Measurements from ENCODE around the gene YOD1.
"Not testable (repeated sequence)": the region's sequence is repeated elsewhere in the genome, so short reads cannot be mapped to it uniquely, and the experiment has no call there.

The YOD1 gene

DNA sequence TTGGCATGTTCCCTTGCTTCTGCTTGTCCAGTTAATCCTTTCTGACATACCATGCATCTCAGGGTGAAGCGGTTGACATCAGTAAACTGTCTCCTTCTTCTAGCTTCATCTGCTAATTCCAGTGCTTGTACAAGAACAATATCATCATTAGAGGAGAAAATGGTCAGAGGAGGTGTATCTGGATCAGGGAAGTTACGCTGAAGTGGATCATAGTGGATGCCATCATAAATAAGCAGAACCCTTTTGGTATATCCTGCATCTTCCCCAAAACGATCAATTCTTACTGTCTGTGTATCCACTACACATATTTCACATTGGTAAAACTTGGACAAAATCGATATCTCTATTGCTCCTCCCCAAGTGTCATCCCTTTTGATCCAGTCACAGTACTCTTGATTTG is 2.0 kb downstream of the YOD1 start:
- no peak for DNase-seq (ENCODE audit: low spot score)

GRCh38 chr1:207048041-207048440 is 3.0 kb downstream of the YOD1 start:
- DNase-seq (ENCODE audit: low spot score) = no peak

GRCh38 chr1:207047505-207047904 is 3.5 kb downstream of the YOD1 start:
- DNase-seq (ENCODE audit: low spot score) = no peak

GRCh38 chr1:207045453-207045852 is 5.6 kb downstream of the YOD1 start:
- no peak for DNase-seq (ENCODE audit: low spot score)

GRCh38 chr1:207041397-207041796 is 9.6 kb downstream of the YOD1 start:
- DNase-seq (ENCODE audit: low spot score) = not testable (repeated sequence)

- no peak for DNase-seq (ENCODE audit: low spot score)
These were observed 10.9 kb downstream of the YOD1 start for GRCh38 chr1:207040181-207040533.

DNA sequence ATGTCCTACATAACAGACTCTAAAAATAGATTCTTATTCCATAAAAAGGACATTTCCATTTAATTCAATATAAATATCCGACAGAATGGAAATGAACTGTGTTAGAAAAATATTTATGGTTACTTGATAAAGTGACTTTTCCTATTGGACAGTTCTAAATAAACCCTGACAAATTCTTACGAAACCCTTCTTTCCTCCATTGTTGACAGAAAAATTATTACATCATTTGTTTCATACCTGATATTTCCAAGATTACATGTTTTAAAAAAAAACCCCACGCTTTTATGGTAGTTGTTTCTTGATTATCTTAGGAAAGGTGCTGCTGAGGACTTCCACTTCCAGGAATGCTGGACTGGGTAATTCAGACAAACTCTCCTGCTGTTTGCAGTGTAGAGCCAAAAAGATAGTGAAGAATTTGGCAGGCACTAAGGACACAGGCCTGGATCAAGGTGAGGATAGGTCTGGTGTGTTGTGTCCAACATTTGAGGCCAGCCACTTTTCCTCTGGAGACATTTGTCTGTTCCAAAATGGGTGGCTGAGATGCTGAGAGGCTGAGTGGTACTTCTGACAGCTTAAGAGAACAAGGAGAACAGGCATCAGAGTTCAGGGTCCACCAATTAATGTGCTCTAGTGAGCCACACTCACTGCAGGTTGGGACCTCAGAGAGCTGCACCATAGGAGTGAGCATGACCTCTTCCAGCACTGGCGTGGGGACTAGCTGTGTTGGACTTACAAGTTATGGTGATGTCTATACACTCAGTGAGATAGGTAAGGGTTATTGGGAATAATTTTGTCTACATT is 11.4 kb downstream of the YOD1 start:
- no peak for DNase-seq (ENCODE audit: low spot score)

DNA sequence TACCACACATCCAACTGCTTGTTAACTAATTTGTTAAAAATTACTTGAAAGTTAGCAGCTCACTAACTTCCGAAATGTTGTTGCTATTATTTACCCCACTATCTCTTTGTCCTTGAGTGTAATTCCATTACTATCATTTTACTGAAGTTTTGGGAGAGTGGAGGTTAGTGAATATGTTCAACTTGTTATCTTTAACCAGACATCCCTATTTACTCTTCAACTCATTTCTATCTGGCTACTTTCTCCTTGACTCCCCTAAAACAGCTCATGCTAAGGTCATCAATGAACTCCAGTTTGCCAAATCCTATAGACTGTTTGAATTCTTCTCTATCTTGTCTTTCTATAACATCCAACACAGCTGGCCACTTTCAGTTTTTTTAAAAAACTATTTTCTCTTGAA is 14.1 kb downstream of the YOD1 start:
- DNase-seq (ENCODE audit: low spot score) = no peak

DNA sequence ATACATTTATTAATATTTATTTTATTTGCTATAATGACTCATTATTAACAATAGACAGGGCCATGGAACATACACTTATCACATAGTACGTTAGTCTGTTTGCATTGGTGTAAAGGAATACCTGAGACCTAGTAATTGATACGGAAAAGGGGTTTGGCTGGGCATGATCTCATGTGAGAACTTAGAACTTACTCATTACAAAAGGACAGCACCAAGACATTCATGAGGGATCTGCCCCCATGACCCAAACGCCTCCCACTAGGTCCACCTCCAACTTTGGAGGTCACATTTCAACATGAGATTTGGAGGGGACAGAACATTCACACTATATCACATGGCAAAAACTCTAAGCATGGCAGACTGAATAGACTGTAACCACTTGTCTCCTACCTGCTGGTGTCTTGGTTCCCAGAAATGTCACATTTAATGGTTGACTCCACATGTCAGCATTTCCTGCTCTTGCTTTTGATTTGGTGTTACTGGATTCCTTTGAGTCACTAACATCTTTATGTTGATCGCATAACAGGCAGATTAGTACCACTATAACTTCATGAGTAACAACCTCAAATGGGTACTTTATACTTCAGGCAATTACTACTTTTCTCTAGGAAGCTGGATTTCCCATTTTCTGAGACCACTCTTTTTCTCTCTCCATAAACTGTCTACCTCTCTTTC is 15.0 kb downstream of the YOD1 start:
- no peak for DNase-seq (ENCODE audit: low spot score)

DNA sequence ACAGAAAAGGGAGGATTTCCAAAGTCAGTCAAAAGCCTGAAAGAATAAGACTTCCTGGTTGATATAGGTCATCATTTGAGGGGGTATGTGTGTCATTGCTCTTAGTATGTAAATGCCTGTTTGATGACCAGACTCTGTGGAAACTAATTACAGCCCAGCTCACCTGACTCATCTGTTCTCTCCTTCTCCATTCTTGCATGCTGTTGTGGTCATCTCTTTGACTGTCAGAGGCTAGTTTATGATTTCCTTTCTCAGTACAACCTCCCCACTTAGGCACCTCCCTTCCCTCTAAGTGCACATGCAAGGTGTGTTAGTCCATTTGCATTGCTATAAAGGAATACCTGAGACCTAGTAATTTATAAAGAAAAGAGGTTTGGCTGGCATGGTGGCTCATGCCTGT is 16.0 kb downstream of the YOD1 start:
- no peak for DNase-seq (ENCODE audit: low spot score)

- DNase-seq (ENCODE audit: low spot score) = no peak
These were observed 16.8 kb downstream of the YOD1 start for GRCh38 chr1:207034208-207034607.

DNA sequence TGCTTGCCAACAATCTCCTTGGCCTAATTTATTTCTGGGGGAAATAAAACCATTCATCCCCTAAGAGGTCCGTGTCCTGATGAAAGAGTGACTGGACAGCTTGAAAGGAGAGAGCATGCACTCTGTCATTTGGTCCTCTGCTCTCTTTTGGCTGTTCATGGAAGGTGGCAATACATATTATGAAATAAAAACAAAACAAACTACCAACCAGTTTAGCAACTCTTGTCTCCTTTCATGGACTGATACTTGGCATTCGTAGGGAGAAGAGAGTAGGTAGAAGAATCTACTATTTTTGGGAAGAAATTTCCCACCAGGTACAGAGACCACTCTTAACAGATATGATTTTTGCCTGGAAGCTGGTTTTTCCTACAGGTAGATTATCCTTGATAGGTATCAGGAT is 17.7 kb downstream of the YOD1 start:
- DNase-seq (ENCODE audit: low spot score) = no peak

GRCh38 chr1:207032528-207033017 is 18.4 kb downstream of the YOD1 start, which contains the start of gene C1orf116:
Gene C1orf116 (minus strand): TSS chr1:207032756. CDS start chr1:207027598, 5,158 bp downstream.
- peak; percentile 60 for DNase-seq (ENCODE audit: low spot score)

DNA sequence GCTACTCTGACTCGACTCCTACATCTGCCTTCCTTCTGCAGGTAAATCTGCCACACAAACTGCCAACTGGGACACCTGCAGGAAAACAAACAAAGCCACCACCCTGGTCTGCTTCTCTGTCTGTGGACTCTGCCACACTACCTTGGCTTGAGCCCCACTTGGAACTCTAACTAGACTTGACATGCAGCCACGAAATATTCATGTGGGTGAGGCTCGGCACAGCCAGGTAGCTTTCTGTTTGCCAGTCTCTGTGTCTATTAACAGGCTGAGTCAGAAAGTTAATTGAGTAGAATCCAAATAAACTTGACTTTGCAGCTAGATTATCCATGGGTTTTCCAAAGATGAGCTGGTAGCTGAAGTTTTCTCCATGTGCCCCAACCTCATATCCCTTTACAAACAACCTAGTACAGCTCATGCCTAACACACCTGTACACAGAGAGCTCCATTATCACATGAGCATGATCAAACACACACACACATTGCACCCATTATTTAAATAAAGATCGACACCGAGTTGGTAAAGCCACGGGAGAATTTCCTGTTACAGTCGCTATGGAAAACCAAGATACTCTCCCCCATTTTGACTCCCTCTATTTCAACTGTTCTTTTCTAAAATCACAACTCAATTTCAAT is 19.3 kb downstream of the YOD1 start:
- no peak for DNase-seq (ENCODE audit: low spot score)

DNA sequence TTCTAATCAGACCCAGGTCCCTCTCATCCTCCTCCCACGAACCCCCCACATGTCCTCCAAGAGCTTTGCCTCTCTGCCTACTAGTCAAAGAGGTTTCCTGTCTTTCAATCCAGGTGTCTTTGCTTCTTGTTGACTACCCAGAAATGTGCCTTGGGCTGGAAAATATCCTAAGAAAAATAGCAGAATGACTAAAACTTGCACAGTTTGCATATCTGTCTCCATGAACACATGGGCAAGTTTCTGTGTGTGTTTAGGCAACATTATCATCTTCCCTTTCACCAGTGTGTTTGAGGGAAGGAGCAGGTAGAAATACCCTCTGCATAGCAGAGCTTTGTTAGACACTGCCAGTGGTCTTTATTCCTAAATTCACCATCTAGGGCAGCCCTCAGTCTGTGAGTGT is 20.0 kb downstream of the YOD1 start:
- no peak for DNase-seq (ENCODE audit: low spot score)

DNA sequence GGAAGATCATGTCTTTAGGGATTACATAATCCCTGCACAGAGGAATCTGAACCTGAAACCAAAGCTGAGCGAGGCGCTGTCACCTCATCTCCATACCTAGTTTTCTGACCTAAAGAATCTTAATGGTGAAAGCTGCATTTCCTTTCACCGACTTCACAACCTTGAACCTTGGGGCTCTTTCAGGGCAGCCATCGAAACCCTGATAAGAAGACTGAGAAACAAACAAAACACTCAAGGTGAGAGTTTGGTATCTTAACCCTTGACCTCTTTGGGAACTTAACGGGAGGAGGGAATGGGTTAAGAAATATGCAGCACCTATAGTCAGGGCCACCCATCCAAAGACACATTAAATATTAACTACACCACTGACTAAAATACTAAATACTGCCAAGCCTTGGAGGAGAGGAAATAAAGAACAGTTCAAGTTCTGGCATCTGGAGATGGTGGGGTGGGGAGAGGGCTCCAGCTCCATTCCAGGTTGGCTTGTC is 20.4 kb downstream of the YOD1 start:
- DNase-seq (ENCODE audit: low spot score) = no peak

DNA sequence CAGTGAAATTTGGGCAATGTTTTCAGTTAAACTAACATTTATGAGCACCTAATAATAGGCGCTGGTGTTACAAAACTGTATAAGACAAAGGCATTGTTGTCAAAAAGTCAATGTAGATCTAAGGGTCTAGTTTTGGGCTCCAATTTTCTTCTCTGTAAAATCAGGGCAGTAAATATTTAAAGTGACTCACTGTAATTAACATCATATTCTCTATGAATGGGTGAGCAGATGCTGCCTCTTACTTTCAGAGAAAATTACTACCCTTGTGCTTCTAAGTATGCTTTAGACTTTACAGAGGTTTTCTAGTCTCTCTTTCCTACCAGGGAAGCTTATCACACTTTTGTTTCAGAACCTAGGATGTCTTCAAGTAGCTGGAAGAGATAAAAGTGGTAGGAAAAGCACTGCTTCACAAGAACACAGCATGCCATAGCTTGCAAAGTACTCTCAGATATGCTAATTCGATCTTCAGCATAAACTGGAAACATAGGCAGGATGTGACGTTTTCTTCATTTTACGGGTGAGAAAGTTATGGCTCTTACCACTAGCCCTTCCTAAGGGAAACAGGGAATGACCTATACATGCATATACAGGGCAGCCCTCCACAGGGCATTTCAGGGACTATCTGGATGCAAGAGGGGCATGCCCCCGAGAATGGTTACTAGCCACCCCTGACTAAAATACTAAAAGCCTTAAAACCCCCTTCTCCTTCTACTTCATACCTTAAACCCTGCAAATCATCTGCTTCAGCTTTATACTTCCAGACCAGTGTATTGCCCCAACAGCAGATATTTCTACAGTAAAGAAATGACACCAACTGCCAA is 21.1 kb downstream of the YOD1 start:
- no peak for DNase-seq (ENCODE audit: low spot score)

GRCh38 chr1:207028884-207029650 is 21.9 kb downstream of the YOD1 start:
- no peak for DNase-seq (ENCODE audit: low spot score)

- DNase-seq (ENCODE audit: low spot score) = no peak
These were observed 23.1 kb downstream of the YOD1 start for GRCh38 chr1:207027921-207028320.

GRCh38 chr1:207027206-207027777 is 23.7 kb downstream of the YOD1 start:
- no peak for DNase-seq (ENCODE audit: low spot score)

DNA sequence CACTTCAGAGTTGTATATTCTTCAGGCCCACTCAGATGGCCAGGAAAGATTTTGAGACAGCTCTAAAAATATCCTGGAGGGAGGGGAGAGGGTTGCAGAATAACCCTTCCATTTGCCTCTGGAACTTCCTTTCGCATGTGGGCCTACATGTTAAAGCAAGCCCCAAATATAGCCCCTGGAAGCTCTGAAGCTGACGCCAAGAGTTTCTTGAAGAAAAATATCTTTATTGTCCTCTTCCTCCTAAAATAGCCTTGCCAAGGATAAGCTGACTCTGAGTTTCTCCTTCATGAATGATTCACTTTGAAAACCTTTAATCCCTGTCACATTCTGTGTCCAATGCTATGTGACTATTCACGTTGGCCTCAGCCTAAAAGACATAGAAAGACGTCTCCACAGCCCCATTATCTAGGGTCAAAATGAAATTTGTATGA is 24.9 kb downstream of the YOD1 start:
- no peak for DNase-seq (ENCODE audit: low spot score)

All from ecto neural progenitor cell (in vitro differentiated cells).